ENCODE data around the gene KLRC3.
"Not testable (repeated sequence)": the region's sequence is repeated elsewhere in the genome, so short reads cannot be mapped to it uniquely, and the experiment has no call there.

KLRC3 gene

GRCh38 chr12:10400829-10401228, 19.6 kb downstream of the KLRC3 start:
- no peak for DNase-seq (ENCODE audit: low read depth in 1 of 2, low spot score in 1 of 2)

GRCh38 chr12:10398168-10398567, 22.2 kb downstream of the KLRC3 start:
- no peak for DNase-seq (ENCODE audit: low read depth in 1 of 2, low spot score in 1 of 2)

GRCh38 chr12:10397296-10397695, 23.1 kb downstream of the KLRC3 start:
- DNase-seq (ENCODE audit: low read depth in 1 of 2, low spot score in 1 of 2): no peak

- DNase-seq (ENCODE audit: low read depth in 1 of 2, low spot score in 1 of 2): not testable (repeated sequence)
These were observed 24.2 kb downstream of the KLRC3 start for GRCh38 chr12:10396176-10396575.

- DNase-seq (ENCODE audit: low read depth in 1 of 2, low spot score in 1 of 2): no peak
These were observed 24.9 kb downstream of the KLRC3 start for GRCh38 chr12:10395390-10395998.

GRCh38 chr12:10394531-10395152, 25.8 kb downstream of the KLRC3 start:
- DNase-seq (ENCODE audit: low read depth in 1 of 2, low spot score in 1 of 2): not testable (repeated sequence)

- DNase-seq (ENCODE audit: low read depth in 1 of 2, low spot score in 1 of 2): no peak
These were observed 27.1 kb downstream of the KLRC3 start for GRCh38 chr12:10393291-10393690.

GRCh38 chr12:10392394-10392930, 27.9 kb downstream of the KLRC3 start:
- no peak for DNase-seq (ENCODE audit: low read depth in 1 of 2, low spot score in 1 of 2)

GRCh38 chr12:10390991-10391390, 29.4 kb downstream of the KLRC3 start:
- DNase-seq (ENCODE audit: low read depth in 1 of 2, low spot score in 1 of 2): not testable (repeated sequence)

GRCh38 chr12:10389904-10390303, 30.5 kb downstream of the KLRC3 start, which contains the start of gene KLRK1:
TSS of gene KLRK1 (minus strand) at chr12:10390041. CDS start at chr12:10388810, 1,231 bp downstream.
- DNase-seq (ENCODE audit: low read depth in 1 of 2, low spot score in 1 of 2): no peak

- DNase-seq (ENCODE audit: low read depth in 1 of 2, low spot score in 1 of 2): no peak
These were observed 31.6 kb downstream of the KLRC3 start for GRCh38 chr12:10388624-10389413.

GRCh38 chr12:10387498-10387897, 32.9 kb downstream of the KLRC3 start:
- not testable (repeated sequence) for DNase-seq (ENCODE audit: low read depth in 1 of 2, low spot score in 1 of 2)

GRCh38 chr12:10386857-10387256, 33.5 kb downstream of the KLRC3 start:
- no peak for DNase-seq (ENCODE audit: low read depth in 1 of 2, low spot score in 1 of 2)

- no peak for DNase-seq (ENCODE audit: low read depth in 1 of 2, low spot score in 1 of 2)
These were observed 35.2 kb downstream of the KLRC3 start for GRCh38 chr12:10385166-10385613.

GRCh38 chr12:10384191-10384590, 36.2 kb downstream of the KLRC3 start:
- no peak for DNase-seq (ENCODE audit: low read depth in 1 of 2, low spot score in 1 of 2)

- no peak for DNase-seq (ENCODE audit: low read depth in 1 of 2, low spot score in 1 of 2)
These were observed 38.3 kb downstream of the KLRC3 start for GRCh38 chr12:10381928-10382628.

- DNase-seq (ENCODE audit: low read depth in 1 of 2, low spot score in 1 of 2): not testable (repeated sequence)
These were observed 41.7 kb downstream of the KLRC3 start for GRCh38 chr12:10378737-10379136.

GRCh38 chr12:10374624-10375018, 45.8 kb downstream of the KLRC3 start:
- DNase-seq (ENCODE audit: low read depth in 1 of 2, low spot score in 1 of 2): no peak

- DNase-seq (ENCODE audit: low read depth in 1 of 2, low spot score in 1 of 2): no peak
These were observed 47.8 kb downstream of the KLRC3 start for GRCh38 chr12:10372559-10372958.

GRCh38 chr12:10371893-10372535, 48.4 kb downstream of the KLRC3 start:
- not testable (repeated sequence) for DNase-seq (ENCODE audit: low read depth in 1 of 2, low spot score in 1 of 2)

Measured in stimulated activated CD4-positive, alpha-beta T cell treated with anti-CD3 and anti-CD28 coated beads, Interleukin-15, amount 100 ng/mL, for 1 hour (primary cell).